ENCODE measurements around the gene KLHDC1. TPM values are rescaled to one million over a fixed set of nuclear protein-coding genes. Genes with fewer than 3 reads are reported as not detected.
"Not testable (repeated sequence)": the region's sequence is repeated elsewhere in the genome, so short reads cannot be mapped to it uniquely, and the experiment has no call there.

KLHDC1 gene
- total and polyA plus RNA-seq, 2 donors: 4.2 to 21.6 TPM

DNA sequence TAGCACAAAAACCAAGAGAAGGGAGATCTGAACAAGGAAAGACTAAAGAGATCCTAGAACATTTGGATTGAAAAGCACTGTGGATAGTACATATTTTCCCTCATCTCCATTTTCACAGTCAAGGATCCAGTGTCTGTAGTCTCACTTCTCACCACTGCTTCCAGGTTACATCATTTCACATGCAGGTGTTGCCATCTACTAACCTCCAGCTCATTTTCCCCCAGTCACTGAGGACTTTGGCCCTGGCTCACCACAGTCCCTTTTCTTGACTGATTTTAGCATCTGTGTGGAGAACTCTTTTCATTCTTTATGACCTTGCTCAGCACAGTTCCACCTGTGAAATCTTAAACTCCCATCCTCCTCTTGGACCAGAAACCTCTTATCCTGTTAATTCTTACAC, 53.6 kb downstream of the KLHDC1 start:
- not testable (repeated sequence) for H3K4me3 ChIP-seq (ENCODE audit: low read depth, low read length); DNase-seq (ENCODE audit: extremely low spot score); H3K4me1 ChIP-seq (ENCODE audit: insufficient read depth); H3K27ac ChIP-seq (ENCODE audit: low read depth); H3K36me3 ChIP-seq (ENCODE audit: insufficient read depth)

DNA sequence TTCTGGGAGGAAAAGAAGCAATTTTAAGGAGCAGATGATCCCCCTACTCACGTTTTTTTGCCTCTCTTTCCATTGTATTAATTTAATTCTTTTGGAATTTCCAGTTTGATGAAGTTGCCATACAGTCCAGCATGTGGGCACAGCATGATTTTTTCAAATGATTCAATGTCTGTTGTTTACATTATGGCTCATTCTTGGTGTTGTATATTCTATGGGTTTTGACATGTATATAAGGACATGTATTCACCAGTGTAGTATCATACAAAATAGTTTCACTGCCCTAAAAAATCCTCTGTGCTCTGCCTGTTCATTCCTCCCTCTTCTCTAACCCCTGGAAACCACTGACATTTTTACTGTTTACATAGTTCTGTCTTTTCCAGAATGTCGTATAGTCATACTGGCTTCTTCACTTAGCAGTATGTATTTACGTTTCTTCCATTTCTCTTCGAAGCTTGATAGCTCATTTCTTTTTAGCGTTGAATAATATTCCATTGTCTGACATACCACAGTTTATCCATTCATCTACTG, 61.7 kb downstream of the KLHDC1 start:
- DNase-seq (ENCODE audit: extremely low spot score): no peak
- Histone ChIP-seq H3K27ac (ENCODE audit: low read depth) (no peak overlapping the region), H3K4me3 (ENCODE audit: low read depth, low read length) (no peak overlapping the region), H3K4me1 (ENCODE audit: insufficient read depth) (no peaks in the 10 kb centered on the region), H3K36me3 (ENCODE audit: insufficient read depth) (no peaks in the 10 kb centered on the region)
- WGBS: 70% methylated on average over 5 of the region's 5 CpGs

DNA sequence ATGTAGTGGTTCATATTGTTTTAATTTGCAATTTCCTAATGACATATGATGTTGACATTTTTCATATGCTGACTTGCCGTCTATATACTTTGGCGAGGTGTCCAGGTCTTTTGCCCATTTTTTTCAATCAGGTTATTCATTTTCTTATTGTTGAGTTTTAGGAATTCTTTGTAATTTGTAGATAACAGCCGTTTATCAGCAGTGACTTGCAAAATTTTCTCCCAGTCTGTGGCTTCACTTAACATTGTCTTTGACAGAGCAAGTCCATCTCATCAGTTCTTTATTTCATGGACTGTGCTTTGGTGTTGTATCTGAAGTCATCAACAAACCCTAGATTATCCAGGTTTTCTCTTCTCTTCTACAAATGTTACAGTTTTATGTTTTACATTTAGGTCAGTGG, 62.5 kb downstream of the KLHDC1 start:
- Histone ChIP-seq H3K4me3 (ENCODE audit: low read depth, low read length) (no peak overlapping the region), H3K27ac (ENCODE audit: low read depth) (no peak overlapping the region), H3K36me3 (ENCODE audit: insufficient read depth) (no peaks in the 10 kb centered on the region), H3K4me1 (ENCODE audit: insufficient read depth) (no peaks in the 10 kb centered on the region)
- WGBS: 81% methylated on average over 3 of the region's 3 CpGs
- DNase-seq (ENCODE audit: extremely low spot score): no peak

DNA sequence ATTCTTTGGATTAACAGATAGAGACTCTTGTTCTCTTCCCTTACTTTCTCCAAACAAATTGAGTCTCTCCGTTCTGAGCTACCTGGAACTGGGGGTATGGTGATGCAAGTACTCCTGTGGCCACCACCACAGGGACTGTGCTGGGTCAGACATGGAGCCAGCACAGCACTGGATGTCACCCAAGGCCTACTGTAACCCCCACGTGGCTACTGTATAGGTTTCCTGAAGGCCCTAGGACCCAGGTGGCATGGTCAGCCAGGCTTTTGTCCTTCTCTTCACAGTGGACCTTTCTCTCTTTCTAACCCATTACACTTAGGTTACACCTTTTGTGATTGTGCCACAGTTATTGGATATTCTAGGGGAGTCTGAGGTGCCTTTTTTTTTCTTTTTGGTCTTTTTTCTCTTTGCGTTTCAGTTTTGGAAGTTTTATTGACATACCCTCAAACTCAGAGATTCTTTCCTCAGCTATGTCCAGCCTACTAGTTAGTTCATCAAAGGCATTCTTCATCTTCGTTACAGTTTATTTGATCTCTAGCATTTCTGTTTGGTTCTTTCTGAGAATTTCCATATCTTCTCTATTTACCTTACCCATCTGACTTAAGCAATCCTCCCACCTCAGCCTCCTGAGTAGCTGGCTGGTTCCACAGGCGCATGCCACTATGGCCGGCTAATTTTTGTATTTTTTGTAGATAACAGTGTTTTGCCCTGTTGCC, 69.1 kb downstream of the KLHDC1 start:
- WGBS: 84% methylated on average over 6 of the region's 6 CpGs
- Histone ChIP-seq H3K4me1 (ENCODE audit: insufficient read depth) (no peaks in the 10 kb centered on the region), H3K4me3 (ENCODE audit: low read depth, low read length) (no peak overlapping the region), H3K36me3 (ENCODE audit: insufficient read depth) (no peaks in the 10 kb centered on the region), H3K27ac (ENCODE audit: low read depth) (no peak overlapping the region)
- DNase-seq (ENCODE audit: extremely low spot score): no peak

DNA sequence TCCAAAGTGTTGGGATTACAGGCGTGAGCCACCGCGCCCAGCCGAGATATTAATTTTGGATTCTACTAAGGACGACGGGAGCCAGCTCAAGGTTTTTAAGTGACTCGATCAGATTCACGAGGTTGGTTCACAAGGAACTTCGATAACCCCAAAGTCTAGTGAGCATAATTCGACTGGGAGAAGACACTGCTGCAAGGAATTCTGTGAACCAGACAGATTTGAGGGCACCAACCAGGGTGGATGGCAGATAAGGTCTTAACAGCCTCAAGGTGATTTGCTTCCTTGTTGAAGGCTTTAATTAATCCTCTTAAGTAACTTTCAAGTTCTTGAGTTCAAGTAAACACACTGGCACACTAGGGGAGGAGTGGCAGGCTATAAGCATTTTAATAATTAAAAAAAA, 73.9 kb downstream of the KLHDC1 start:
- WGBS: 78% methylated on average over 10 of the region's 10 CpGs
- no peak for DNase-seq (ENCODE audit: extremely low spot score)

DNA sequence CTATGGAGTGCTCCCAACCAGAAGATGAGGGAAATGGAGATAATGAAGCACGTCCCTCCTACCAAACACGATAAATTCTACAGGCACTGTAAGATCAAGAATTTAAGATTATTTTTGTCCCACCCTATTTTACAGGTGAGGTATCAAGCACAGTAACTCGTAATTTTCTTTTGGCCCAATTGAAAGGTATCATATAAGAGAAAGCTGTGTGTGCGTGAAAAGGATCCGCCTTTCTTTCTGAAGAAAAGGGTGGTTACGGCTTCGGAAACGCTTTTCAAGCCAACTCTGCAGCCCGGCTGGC, 74.3 kb downstream of the KLHDC1 start:
- Histone ChIP-seq H3K4me3 (ENCODE audit: low read depth, low read length) (peak overlapping the region; percentile 94), H3K4me1 (ENCODE audit: insufficient read depth) (peaks cover 3% of the 10 kb centered on the region), H3K36me3 (ENCODE audit: insufficient read depth) (no peaks in the 10 kb centered on the region), H3K27ac (ENCODE audit: low read depth) (peak overlapping the region; percentile 98)
- DNase-seq (ENCODE audit: extremely low spot score): no peak
- WGBS: under 1% methylated on average over 9 of the region's 9 CpGs

More for the DNA sequence above, 73.9 kb downstream of the KLHDC1 start:
- Histone ChIP-seq H3K36me3 (ENCODE audit: insufficient read depth) (no peaks in the 10 kb centered on the region), H3K4me1 (ENCODE audit: insufficient read depth) (peaks cover 3% of the 10 kb centered on the region), H3K27ac (ENCODE audit: low read depth) (peak overlapping the region; percentile 98), H3K4me3 (ENCODE audit: low read depth, low read length) (peak overlapping the region; percentile 94)

DNA sequence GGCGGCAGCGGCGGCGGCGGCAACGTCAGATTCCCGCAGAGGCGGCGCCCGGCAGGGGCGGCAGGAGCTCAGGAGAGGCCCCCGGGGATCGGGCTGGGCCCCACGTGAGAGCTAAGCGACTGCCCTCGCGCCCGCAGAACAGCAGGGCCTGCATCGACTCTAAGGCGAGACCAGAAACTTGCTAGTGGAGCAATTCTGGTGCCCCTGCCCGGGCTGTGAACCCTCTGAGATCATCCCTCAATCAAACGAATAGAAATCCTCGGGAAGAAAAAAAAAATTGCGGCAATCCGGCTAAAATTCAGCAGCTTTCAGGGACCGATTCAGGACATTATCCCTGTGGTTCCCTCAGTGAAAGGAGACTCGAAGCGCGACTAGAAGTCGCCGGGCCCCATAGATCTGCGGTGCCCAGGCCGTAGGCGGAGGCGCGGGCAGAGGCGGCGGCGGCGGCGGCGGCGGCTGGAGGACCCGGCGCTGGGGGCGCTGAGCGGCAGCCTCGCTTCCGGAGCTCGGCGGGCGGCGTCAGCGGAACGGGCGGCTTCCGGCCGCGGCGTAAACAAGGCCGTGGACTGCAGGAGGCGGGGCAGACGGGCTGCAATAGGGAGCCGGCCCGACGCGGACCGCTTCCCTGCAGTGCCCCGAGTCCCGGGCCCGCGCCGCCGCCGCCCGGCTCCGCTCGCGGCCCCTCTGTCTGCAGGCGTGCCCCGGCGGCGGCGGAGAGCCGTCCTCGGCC, 74.8 kb downstream of the KLHDC1 start, which contains the start of gene KLHDC2:
KLHDC2 (plus strand) TSS at position 583 of the 730 bp plus-strand sequence. CDS start 316 bp downstream, outside the sequence.
- peak; percentile 69 for DNase-seq (ENCODE audit: extremely low spot score)
- H3K4me3 ChIP-seq (ENCODE audit: low read depth, low read length): peak within 1 kb of the TSS; percentile 94
- no peaks in the 10 kb centered on the region for H3K36me3 ChIP-seq (ENCODE audit: insufficient read depth)
- WGBS: under 1% methylated on average over 86 of the region's 86 CpGs
- H3K27ac ChIP-seq (ENCODE audit: low read depth): peak within 1 kb of the TSS; percentile 98
- peaks cover 3% of the 10 kb centered on the region for H3K4me1 ChIP-seq (ENCODE audit: insufficient read depth)

DNA sequence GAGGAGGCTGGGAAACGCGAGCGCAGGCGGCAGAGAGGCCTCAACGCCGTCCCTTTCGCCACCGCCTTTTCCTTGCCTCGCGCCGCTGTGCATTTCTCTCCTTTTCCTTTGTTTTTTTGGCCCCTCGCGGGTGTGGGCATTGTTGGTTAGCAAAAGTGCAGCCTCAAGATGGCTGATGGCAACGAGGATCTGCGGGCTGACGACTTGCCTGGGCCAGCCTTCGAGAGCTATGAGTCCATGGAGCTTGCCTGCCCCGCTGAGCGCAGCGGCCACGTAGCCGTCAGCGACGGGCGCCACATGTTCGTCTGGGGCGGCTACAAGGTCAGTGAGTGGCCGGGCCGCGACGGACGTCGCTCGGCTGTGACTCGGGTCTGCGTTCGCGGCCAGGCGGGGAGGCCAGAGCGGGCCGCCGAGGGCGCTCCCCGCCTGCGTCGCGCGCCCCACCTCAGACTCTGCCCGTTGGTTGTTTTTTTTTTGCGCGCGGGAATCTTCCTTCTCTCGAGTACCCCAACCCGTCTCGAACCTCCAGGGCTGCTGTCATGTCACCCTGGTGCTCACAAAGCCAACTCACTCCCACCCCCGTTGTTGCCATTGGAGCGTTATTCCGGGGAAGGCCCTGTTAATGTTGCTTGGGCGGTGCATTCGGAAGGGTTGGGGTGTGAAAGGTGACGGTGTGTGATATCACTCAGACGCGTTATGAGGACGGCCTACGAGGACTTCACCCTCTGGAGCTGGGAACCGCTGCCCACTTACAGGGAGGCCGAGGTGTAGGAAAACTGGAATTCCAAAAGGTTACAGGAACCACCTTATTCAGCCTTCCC, 75.6 kb downstream of the KLHDC1 start:
- under 1% methylated on average over 67 of the region's 67 CpGs for WGBS
- peak overlapping the region; percentile 94 for H3K4me3 ChIP-seq (ENCODE audit: low read depth, low read length)
- H3K27ac ChIP-seq (ENCODE audit: low read depth): peak overlapping the region; percentile 98
- no peaks in the 10 kb centered on the region for H3K36me3 ChIP-seq (ENCODE audit: insufficient read depth)
- no peak for DNase-seq (ENCODE audit: extremely low spot score)
- H3K4me1 ChIP-seq (ENCODE audit: insufficient read depth): peaks cover 3% of the 10 kb centered on the region

DNA sequence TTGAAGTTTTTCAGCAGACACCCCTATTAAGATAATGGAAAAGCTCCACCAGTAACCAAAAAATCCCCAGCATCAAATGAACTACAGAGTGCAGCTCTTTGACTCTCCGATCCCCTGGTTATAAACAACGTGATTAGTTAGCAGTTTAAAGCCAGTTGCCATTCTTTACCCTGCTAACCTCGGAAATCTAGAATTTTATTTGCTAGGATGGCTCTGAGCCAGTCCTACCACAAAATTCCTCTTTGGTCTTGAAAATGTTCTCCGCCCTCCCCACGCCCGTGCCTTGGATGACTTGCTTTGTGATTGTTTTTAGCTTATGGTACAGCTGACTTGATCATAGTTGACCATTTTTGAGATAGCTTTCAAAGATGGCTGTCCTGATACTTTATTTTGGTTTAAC, 76.3 kb downstream of the KLHDC1 start:
- no peaks in the 10 kb centered on the region for H3K36me3 ChIP-seq (ENCODE audit: insufficient read depth)
- 13% methylated on average over 6 of the region's 6 CpGs for WGBS
- peak overlapping the region; percentile 98 for H3K27ac ChIP-seq (ENCODE audit: low read depth)
- peaks cover 3% of the 10 kb centered on the region for H3K4me1 ChIP-seq (ENCODE audit: insufficient read depth)
- peak overlapping the region; percentile 94 for H3K4me3 ChIP-seq (ENCODE audit: low read depth, low read length)
- no peak for DNase-seq (ENCODE audit: extremely low spot score)

DNA sequence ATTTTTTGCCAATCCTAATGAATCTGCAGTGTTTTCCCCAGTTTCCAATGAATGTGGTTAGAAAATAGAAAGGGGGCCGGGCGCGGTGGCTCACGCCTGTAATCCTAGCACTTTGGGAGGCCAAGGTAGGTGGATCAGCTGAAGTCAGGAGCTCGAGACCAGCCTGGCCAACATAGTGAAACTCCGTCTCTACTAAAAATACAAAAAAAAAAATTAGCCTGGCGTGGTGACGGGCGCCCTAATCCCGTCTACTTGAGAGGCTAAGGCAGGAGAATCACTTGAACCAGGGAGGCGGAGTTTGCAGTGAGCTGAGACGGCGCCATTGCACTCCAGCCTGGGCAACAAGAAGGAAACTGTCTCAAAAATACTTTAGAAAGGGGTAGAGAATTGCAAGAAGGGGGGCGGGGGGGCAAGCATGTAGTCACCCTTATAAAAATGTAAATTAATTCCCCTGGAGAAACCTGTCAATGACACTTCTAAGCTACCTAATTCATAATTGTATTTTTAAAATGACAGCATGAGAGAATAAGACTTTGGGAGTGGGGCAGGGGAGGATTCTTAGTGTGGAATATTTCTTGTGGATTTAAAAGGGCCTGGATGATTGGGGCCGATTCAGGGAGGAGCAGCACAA, 76.8 kb downstream of the KLHDC1 start:
- peaks cover under 1% of the 10 kb centered on the region for H3K36me3 ChIP-seq (ENCODE audit: insufficient read depth)
- peaks cover 3% of the 10 kb centered on the region for H3K4me1 ChIP-seq (ENCODE audit: insufficient read depth)
- H3K27ac ChIP-seq (ENCODE audit: low read depth): peak overlapping the region; percentile 45
- WGBS: 54% methylated on average over 15 of the region's 15 CpGs
- H3K4me3 ChIP-seq (ENCODE audit: low read depth, low read length): peak overlapping the region; percentile 94
- no peak for DNase-seq (ENCODE audit: extremely low spot score)

DNA sequence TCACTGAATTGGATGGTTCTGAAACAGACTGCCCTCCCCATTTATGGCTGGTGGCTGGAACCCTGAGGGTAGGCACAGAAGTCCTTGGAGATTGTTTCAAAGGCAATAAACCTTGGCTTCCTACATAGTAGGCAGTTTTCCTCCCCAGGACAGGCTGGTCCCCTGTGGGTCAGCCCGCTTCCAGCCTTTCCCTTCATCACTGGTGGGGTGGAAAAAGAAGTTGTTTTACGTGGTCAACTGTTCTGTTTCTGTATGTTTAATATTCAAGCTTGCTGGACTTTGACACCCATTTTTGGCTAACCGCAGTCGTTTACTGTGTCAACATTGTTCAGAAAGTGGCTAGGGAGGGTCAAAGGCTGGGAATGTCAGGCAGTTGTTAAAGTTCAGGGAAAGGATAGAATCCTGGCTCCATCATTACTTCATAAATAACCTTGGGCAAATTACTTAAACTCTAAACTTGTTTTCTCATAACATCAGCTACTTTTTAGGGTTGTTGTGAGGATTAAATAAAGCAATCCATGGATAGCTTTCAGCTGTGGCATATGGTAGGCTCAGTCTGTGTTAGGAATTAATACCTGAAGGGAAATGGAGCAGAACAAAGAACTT, 77.4 kb downstream of the KLHDC1 start:
- Histone ChIP-seq H3K4me1 (ENCODE audit: insufficient read depth) (peaks cover 3% of the 10 kb centered on the region), H3K27ac (ENCODE audit: low read depth) (no peak overlapping the region), H3K36me3 (ENCODE audit: insufficient read depth) (peaks cover 3% of the 10 kb centered on the region), H3K4me3 (ENCODE audit: low read depth, low read length) (no peak overlapping the region)
- no peak for DNase-seq (ENCODE audit: extremely low spot score)
- 59% methylated on average over 4 of the region's 4 CpGs for WGBS

DNA sequence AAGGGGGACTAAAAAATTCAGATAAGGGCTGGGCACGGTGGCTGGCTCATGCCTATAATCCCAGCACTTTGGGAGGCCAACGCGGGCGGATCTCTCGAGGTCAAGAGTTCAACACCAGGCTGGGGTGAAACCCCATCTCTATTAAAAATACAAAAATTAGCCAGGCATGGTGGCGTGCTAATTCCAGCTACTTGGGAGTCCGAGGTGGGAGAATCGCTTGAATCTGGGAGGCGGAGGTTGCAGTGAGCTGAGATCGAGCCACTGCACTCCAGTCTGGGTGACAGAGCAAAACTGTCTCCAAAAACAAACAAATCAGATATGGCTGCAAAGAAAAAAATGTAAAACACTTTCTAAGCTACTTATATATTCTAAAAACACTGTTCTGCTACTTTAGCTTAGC, 78.8 kb downstream of the KLHDC1 start:
- not testable (repeated sequence) for H3K36me3 ChIP-seq (ENCODE audit: insufficient read depth); H3K27ac ChIP-seq (ENCODE audit: low read depth); H3K4me3 ChIP-seq (ENCODE audit: low read depth, low read length); DNase-seq (ENCODE audit: extremely low spot score); H3K4me1 ChIP-seq (ENCODE audit: insufficient read depth)
- 86% methylated on average over 10 of the region's 10 CpGs for WGBS

DNA sequence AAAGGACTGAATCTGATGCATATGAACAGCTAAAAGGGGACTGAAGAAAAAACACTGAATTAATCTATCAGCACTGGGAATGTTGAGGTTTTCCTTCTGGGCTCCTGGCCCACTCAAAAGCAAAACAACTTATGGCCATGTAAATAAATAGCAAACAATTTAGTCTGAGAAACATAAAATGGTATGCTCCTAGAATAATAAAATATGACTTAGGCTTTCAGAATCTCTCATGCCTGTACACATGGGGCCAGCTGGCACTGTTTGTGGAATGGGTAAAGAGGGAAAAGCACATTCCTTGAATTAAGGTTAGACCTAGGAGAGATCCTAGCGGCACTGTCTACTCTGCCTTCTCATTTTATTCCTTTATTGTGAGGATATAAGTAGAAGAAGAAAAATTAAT, 81.2 kb downstream of the KLHDC1 start:
- peaks cover 3% of the 10 kb centered on the region for H3K36me3 ChIP-seq (ENCODE audit: insufficient read depth)
- H3K27ac ChIP-seq (ENCODE audit: low read depth): no peak overlapping the region
- no peak overlapping the region for H3K4me3 ChIP-seq (ENCODE audit: low read depth, low read length)
- peaks cover 3% of the 10 kb centered on the region for H3K4me1 ChIP-seq (ENCODE audit: insufficient read depth)
- 73% methylated on average over 1 of the region's 1 CpG for WGBS
- DNase-seq (ENCODE audit: extremely low spot score): no peak
